ENCODE results near the gene TMEM240.

Gene TMEM240

GRCh38 chr1:1547476-1547875, 7.1 kb upstream of the TMEM240 start:
- Histone ChIP-seq H3K9me2 (replicated peaks; ENCODE audit: control insufficient read depth, low read length) (no peaks in the 10 kb centered on the region), H3K27ac (ENCODE audit: low read depth, low read length) (no peak overlapping the region), H3K79me2 (ENCODE audit: control insufficient read depth, low read length) (peaks cover 26% of the 10 kb centered on the region), H3F3A (ENCODE audit: control insufficient read depth, insufficient read depth) (no peaks in the 10 kb centered on the region), H3K4me2 (ENCODE audit: low read length) (no peak overlapping the region), H4K20me1 (ENCODE audit: control insufficient read depth, insufficient read depth, low read depth, low read length) (no peaks in the 10 kb centered on the region; the same call in 1 of the 2 replicates), H3K27me3 (ENCODE audit: control insufficient read depth, low read length) (no peaks in the 10 kb centered on the region), H3K4me1 (ENCODE audit: control insufficient read depth, low read length) (no peaks in the 10 kb centered on the region), H3K4me3 (ENCODE audit: low read length) (no peak overlapping the region), H3K36me3 (ENCODE audit: control insufficient read depth, low read length) (peaks cover 22% of the 10 kb centered on the region), H3K9me3 (ENCODE audit: control insufficient read depth, insufficient read depth, low read length) (no peaks in the 10 kb centered on the region)
- TF ChIP-seq, protein P1, sequence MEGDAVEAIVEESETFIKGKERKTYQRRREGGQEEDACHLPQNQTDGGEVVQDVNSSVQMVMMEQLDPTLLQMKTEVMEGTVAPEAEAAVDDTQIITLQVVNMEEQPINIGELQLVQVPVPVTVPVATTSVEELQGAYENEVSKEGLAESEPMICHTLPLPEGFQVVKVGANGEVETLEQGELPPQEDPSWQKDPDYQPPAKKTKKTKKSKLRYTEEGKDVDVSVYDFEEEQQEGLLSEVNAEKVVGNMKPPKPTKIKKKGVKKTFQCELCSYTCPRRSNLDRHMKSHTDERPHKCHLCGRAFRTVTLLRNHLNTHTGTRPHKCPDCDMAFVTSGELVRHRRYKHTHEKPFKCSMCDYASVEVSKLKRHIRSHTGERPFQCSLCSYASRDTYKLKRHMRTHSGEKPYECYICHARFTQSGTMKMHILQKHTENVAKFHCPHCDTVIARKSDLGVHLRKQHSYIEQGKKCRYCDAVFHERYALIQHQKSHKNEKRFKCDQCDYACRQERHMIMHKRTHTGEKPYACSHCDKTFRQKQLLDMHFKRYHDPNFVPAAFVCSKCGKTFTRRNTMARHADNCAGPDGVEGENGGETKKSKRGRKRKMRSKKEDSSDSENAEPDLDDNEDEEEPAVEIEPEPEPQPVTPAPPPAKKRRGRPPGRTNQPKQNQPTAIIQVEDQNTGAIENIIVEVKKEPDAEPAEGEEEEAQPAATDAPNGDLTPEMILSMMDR (IDR thresholded peaks at IDR 0.05; ENCODE audit: low read depth, low read length, poor library complexity, severe bottlenecking), result no peak
- no peak for TF ChIP-seq EZH2phosphoT487 (IDR thresholded peaks at IDR 0.05; ENCODE audit: borderline replicate concordance, low read length)

DNA sequence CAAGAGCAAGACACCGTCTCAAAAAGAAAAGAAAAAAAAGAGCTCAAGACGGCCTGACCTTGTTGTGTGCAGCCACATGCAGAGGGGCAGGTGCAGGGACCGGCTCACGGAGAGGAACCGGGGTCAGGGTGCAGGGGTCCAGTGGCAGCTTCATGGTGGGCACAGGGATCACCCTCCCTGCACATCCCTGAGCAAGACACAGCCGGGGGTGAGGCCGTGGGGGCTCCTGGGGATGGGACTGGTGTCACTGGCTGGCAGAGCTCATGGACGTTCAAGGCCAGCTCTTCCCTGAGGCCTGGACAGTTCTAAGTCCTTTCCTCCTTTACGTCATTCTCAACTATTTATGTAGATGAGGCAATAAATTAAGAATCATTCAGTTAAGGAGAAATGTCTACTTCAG, 6.6 kb upstream of the TMEM240 start:
- TF ChIP-seq, protein P1 (IDR thresholded peaks at IDR 0.05; ENCODE audit: low read depth, low read length, poor library complexity, severe bottlenecking), result no peak
- Histone ChIP-seq H3K4me3 (ENCODE audit: low read length) (no peak overlapping the region), H3K79me2 (ENCODE audit: control insufficient read depth, low read length) (peaks cover 22% of the 10 kb centered on the region), H4K20me1 (ENCODE audit: control insufficient read depth, insufficient read depth, low read depth, low read length) (no peaks in the 10 kb centered on the region; the same call in 1 of the 2 replicates), H3F3A (ENCODE audit: control insufficient read depth, insufficient read depth) (no peaks in the 10 kb centered on the region), H3K4me1 (ENCODE audit: control insufficient read depth, low read length) (no peaks in the 10 kb centered on the region), H3K9me3 (ENCODE audit: control insufficient read depth, insufficient read depth, low read length) (no peaks in the 10 kb centered on the region), H3K27me3 (ENCODE audit: control insufficient read depth, low read length) (no peaks in the 10 kb centered on the region), H3K9me2 (replicated peaks; ENCODE audit: control insufficient read depth, low read length) (no peaks in the 10 kb centered on the region), H3K27ac (ENCODE audit: low read depth, low read length) (no peak overlapping the region), H3K36me3 (ENCODE audit: control insufficient read depth, low read length) (peaks cover 23% of the 10 kb centered on the region), H3K4me2 (ENCODE audit: low read length) (no peak overlapping the region)

DNA sequence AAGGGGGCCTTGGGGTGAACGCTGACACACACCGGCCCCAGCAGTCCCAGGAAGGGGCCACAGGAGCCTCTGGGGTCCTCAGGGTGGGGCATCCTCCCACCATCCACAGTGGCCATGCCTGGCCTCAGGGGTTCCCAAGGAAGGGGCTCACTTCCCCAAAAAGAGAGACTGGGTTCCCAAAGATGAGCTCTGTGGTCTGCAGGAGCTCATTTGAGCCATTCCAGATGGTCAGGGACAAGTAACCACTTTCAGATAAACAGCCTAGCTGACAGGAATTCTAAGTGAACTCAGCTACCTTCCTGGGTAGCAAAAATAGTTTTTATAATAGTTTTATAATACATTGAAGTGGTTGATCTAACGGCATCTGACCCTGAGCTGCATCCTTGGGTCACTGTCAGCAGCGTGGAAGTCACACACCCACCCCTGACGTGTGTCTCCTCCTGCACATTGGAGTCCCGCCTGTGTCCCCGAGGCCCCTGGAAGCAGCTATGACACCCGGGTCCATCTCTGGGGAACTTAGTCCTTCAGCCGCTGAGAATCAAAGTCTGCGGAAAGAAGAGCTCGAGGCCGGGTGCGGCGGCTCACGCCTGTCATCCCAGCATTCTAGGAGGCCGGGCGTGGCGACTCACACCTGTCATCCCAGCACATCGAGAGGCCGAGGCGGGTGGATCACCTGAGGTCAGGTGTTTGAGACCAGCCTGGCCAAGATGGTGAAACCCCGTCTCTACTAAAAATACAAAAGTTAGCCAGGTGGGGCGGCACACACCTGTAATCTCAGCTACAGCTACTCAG, 5.7 kb upstream of the TMEM240 start:
- Histone ChIP-seq H3K36me3 (ENCODE audit: control insufficient read depth, low read length) (peaks cover 32% of the 10 kb centered on the region), H3K27me3 (ENCODE audit: control insufficient read depth, low read length) (no peaks in the 10 kb centered on the region), H3K79me2 (ENCODE audit: control insufficient read depth, low read length) (peaks cover 13% of the 10 kb centered on the region), H3K4me2 (ENCODE audit: low read length) (no peak overlapping the region), H3K4me1 (ENCODE audit: control insufficient read depth, low read length) (no peaks in the 10 kb centered on the region), H3K9me2 (replicated peaks; ENCODE audit: control insufficient read depth, low read length) (no peaks in the 10 kb centered on the region), H3F3A (ENCODE audit: control insufficient read depth, insufficient read depth) (no peaks in the 10 kb centered on the region), H3K27ac (ENCODE audit: low read depth, low read length) (no peak overlapping the region), H3K4me3 (ENCODE audit: low read length) (no peak overlapping the region), H3K9me3 (ENCODE audit: control insufficient read depth, insufficient read depth, low read length) (no peaks in the 10 kb centered on the region), H4K20me1 (ENCODE audit: control insufficient read depth, insufficient read depth, low read depth, low read length) (no peaks in the 10 kb centered on the region)
- TF ChIP-seq, protein P1 (IDR thresholded peaks at IDR 0.05; ENCODE audit: low read depth, low read length, poor library complexity, severe bottlenecking), result no peak
- TF ChIP-seq EZH2phosphoT487 (IDR thresholded peaks at IDR 0.05; ENCODE audit: borderline replicate concordance, low read length), result no peak

All from DOHH2 (cell line).